ENCODE data around the gene RND2. TPM values are rescaled to one million over a fixed set of nuclear protein-coding genes. Genes with fewer than 3 reads are reported as not detected.

RND2 gene
- total and polyA plus RNA-seq, 9 of the 15 experiments (the other 6 are each of a cell fraction or from before 2014, with no cell fraction given): 0.15 to 1.9 (median 0.98) TPM

DNA sequence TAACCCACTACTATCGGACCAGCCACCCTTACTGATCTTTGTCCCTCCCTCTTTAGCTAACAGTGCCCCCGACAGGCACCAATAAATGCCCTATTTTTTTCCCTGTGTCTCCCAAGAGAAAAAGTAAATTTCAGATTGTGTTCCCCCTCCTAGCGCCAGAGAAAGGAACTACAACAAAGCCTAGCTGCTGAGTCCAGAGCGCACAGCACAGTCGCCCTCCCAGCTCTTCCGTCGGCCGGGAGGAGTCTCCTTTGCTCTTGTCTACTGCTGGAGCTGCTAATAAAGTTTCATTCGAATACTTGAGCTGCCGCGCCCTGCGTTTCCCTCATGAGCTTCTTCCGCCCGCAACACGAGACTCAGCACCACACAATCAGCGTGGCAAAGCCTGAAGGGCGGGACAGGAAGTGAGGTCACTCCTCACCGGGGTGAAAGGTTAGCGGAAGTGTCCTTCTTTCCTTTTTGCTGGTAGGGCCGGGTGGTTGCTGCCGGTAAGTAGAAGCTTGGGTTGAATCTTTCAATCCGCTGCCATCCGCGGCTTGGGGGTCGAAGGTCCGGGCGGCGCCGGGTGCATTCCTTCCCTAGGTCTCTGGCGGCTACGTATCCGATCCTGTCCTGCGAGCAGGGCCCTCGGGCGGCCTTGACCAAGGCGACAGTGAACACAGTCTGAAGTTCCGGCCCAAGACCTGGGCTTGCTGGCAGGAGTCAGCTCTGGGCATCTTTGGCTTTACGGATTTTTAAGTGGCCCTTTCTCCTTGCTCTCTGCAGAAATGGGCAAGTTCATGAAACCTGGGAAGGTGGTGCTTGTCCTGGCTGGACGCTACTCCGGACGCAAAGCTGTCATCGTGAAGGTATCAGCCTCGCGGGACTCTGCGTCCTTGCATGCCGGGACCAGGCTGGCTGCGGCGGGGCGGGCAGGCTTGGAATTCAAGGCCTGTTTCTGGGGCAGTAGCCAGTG lies 26.8 kb upstream of the RND2 start, which contains the start of gene RPL27 (continued):
- TF ChIP-seq, protein P1, sequence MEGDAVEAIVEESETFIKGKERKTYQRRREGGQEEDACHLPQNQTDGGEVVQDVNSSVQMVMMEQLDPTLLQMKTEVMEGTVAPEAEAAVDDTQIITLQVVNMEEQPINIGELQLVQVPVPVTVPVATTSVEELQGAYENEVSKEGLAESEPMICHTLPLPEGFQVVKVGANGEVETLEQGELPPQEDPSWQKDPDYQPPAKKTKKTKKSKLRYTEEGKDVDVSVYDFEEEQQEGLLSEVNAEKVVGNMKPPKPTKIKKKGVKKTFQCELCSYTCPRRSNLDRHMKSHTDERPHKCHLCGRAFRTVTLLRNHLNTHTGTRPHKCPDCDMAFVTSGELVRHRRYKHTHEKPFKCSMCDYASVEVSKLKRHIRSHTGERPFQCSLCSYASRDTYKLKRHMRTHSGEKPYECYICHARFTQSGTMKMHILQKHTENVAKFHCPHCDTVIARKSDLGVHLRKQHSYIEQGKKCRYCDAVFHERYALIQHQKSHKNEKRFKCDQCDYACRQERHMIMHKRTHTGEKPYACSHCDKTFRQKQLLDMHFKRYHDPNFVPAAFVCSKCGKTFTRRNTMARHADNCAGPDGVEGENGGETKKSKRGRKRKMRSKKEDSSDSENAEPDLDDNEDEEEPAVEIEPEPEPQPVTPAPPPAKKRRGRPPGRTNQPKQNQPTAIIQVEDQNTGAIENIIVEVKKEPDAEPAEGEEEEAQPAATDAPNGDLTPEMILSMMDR (IDR thresholded peaks at IDR 0.05 in 2 of 3, conservative IDR thresholded peaks at IDR 0.05 in 1 of 3; ENCODE audit: insufficient read depth in 2 of 3, low read depth in 1 of 3, low read length in 3 of 3): peak; percentile 92 to 96 (median 95)
- TF ChIP-seq RBM39 (optimal IDR thresholded peaks at IDR 0.05; ENCODE audit: low read depth, low read length): peak; percentile 77
- TF ChIP-seq RB1 (IDR thresholded peaks at IDR 0.05; ENCODE audit: low read depth): peak; percentile 88
- peak; percentile 70 for TF ChIP-seq SMARCA4 (IDR thresholded peaks at IDR 0.05)
- TF ChIP-seq, protein P2, sequence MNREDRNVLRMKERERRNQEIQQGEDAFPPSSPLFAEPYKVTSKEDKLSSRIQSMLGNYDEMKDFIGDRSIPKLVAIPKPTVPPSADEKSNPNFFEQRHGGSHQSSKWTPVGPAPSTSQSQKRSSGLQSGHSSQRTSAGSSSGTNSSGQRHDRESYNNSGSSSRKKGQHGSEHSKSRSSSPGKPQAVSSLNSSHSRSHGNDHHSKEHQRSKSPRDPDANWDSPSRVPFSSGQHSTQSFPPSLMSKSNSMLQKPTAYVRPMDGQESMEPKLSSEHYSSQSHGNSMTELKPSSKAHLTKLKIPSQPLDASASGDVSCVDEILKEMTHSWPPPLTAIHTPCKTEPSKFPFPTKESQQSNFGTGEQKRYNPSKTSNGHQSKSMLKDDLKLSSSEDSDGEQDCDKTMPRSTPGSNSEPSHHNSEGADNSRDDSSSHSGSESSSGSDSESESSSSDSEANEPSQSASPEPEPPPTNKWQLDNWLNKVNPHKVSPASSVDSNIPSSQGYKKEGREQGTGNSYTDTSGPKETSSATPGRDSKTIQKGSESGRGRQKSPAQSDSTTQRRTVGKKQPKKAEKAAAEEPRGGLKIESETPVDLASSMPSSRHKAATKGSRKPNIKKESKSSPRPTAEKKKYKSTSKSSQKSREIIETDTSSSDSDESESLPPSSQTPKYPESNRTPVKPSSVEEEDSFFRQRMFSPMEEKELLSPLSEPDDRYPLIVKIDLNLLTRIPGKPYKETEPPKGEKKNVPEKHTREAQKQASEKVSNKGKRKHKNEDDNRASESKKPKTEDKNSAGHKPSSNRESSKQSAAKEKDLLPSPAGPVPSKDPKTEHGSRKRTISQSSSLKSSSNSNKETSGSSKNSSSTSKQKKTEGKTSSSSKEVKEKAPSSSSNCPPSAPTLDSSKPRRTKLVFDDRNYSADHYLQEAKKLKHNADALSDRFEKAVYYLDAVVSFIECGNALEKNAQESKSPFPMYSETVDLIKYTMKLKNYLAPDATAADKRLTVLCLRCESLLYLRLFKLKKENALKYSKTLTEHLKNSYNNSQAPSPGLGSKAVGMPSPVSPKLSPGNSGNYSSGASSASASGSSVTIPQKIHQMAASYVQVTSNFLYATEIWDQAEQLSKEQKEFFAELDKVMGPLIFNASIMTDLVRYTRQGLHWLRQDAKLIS (CRISPR knock-in tag; IDR thresholded peaks at IDR 0.05): peak; percentile 69
- TF ChIP-seq, protein P3, sequence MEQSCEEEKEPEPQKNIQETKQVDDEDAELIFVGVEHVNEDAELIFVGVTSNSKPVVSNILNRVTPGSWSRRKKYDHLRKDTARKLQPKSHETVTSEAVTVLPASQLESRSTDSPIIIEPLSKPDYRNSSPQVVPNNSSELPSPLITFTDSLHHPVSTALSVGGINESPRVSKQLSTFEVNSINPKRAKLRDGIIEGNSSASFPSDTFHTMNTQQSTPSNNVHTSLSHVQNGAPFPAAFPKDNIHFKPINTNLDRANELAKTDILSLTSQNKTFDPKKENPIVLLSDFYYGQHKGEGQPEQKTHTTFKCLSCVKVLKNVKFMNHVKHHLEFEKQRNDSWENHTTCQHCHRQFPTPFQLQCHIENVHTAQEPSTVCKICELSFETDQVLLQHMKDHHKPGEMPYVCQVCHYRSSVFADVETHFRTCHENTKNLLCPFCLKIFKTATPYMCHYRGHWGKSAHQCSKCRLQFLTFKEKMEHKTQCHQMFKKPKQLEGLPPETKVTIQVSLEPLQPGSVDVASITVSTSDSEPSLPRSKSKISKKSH (CRISPR knock-in tag; IDR thresholded peaks at IDR 0.05): no peak
- TF ChIP-seq ZKSCAN1 (IDR thresholded peaks at IDR 0.05; ENCODE audit: low read depth, low read length): peak; percentile 98
- TF ChIP-seq, protein P4, sequence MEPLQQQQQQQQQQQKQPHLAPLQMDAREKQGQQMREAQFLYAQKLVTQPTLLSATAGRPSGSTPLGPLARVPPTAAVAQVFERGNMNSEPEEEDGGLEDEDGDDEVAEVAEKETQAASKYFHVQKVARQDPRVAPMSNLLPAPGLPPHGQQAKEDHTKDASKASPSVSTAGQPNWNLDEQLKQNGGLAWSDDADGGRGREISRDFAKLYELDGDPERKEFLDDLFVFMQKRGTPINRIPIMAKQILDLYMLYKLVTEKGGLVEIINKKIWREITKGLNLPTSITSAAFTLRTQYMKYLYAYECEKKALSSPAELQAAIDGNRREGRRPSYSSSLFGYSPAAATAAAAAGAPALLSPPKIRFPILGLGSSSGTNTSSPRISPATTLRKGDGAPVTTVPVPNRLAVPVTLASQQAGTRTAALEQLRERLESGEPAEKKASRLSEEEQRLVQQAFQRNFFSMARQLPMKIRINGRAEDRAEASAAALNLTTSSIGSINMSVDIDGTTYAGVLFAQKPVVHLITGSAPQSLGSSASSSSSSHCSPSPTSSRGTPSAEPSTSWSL (CRISPR knock-in tag; IDR thresholded peaks at IDR 0.05; ENCODE audit: borderline replicate concordance): no peak
- TF ChIP-seq, protein P5, sequence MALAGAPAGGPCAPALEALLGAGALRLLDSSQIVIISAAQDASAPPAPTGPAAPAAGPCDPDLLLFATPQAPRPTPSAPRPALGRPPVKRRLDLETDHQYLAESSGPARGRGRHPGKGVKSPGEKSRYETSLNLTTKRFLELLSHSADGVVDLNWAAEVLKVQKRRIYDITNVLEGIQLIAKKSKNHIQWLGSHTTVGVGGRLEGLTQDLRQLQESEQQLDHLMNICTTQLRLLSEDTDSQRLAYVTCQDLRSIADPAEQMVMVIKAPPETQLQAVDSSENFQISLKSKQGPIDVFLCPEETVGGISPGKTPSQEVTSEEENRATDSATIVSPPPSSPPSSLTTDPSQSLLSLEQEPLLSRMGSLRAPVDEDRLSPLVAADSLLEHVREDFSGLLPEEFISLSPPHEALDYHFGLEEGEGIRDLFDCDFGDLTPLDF (CRISPR knock-in tag; IDR thresholded peaks at IDR 0.05): peak; percentile 95
- 0 out of 2 replicates have a peak, but pooled peaks have one; percentile 27 for TF ChIP-seq TCF3 (CRISPR knock-in tag; IDR thresholded peaks at IDR 0.05)
- peak; percentile 88 for TF ChIP-seq MBD2 (IDR thresholded peaks at IDR 0.05; ENCODE audit: borderline replicate concordance, low read depth)
- no peak; the same call in 1 of the 2 replicates for TF ChIP-seq GATAD2B (IDR thresholded peaks at IDR 0.05; ENCODE audit: borderline replicate concordance)
- TF ChIP-seq RNF2 (IDR thresholded peaks at IDR 0.05): peak; percentile 64; the same call in 1 of the 2 replicates
- no peak for TF ChIP-seq SRSF1 (IDR thresholded peaks at IDR 0.05; ENCODE audit: low read depth, low read length)
- TF ChIP-seq EHMT2 (IDR thresholded peaks at IDR 0.05): no peak
- TF ChIP-seq ZBTB17 (CRISPR knock-in tag; IDR thresholded peaks at IDR 0.05): peak; percentile 13; the same call in 1 of the 2 replicates

Measured in K562 (cell line).